GM19351 (cell line): ENCODE data around the gene CBX3.
A peak's percentile ranks its signal among the peaks of the same experiment; 100 is the strongest.
"Not testable (repeated sequence)": the region's sequence is repeated elsewhere in the genome, so short reads cannot be mapped to it uniquely, and the experiment has no call there.

Source experiments
- ATAC-seq: cut with Tn5 transposase; IDR thresholded peaks from one replicate; pipeline ENCODE4 v1.9.1; 2021; ENCODE audit warnings: mild to moderate bottlenecking, moderate library complexity; ENCODE audit not compliant: unreplicated experiment

The CBX3 gene

DNA sequence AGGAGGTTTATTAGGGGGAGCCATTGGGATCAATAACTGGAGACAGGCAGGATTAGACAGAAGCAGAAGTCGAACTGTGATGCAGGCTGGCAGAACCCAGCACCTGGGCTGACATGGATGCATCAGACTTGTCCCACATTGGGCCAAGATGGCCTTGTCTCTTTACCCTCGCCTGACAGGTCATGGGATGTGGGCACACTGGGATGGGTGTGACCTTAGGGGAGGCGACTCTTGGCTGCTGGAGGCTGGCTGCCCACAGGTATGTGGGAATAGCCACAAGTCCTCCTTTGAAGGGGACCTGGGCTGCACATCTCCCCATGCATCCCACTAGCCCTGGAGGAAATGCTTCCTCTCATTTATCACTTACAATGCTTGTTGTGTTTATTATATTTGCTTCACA is 32.3 kb upstream of the CBX3 start:
- no peak for ATAC-seq

- no peak for ATAC-seq
Observed at GRCh38 chr7:26170663-26171062, 30.9 kb upstream of the CBX3 start.

- ATAC-seq = no peak
Observed at GRCh38 chr7:26171601-26172000, 29.9 kb upstream of the CBX3 start.

DNA sequence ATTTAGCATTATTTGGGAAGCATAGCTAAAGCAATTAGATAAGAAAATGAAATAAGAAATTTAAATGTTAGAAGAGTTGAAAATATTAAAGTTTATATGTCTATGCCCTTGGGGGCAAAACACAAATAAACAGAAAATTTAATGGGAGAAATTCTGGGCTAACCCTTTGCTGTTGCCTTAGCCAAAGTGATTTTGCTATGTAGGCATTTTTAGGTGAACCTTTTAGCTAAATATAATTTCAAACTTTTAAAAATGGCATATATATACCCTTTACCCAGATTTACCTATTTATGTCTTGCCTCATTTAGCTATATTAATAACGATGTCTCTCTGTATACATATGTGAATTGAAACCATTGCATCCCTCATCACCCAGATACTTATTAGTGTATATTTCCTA is 29.5 kb upstream of the CBX3 start:
- ATAC-seq = no peak

DNA sequence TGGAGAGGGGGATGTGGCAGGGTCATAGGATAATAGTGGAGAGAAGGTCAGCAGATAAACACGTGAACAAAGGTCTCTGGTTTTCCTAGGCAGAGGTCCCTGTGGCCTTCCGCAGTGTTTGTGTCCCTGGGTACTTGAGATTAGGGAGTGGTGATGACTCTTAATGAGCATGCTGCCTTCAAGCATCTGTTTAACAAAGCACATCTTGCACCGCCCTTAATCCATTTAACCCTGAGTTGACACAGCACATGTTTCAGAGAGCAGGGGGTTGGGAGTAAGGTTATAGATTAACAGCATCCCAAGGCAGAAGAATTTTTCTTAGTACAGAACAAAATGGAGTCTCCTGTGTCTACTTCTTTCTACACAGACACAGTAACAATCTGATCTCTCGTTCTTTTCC is 25.6 kb upstream of the CBX3 start:
- not testable (repeated sequence) for ATAC-seq

- ATAC-seq = not testable (repeated sequence)
Observed at GRCh38 chr7:26176696-26177095, 24.8 kb upstream of the CBX3 start.

DNA sequence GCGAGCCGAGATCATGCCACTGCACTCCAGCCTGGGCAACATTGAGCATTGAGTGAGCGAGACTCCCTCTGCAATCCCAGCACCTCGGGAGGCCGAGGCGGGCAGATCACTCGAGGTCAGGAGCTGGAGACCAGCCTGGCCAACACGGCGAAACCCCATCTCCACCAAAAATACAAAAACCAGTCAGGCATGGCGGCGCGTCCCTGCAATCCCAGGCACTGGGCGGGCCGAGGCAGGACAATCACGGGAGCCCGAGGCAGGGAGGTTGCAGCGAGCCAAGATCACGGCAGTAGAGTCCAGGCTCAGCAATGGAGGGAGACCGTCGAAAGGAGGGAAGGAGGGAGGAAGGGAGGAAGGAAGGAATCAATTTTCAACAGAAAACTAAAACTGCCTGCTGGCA is 24.3 kb upstream of the CBX3 start:
- ATAC-seq = not testable (repeated sequence)

GRCh38 chr7:26178272-26178960 is 23.1 kb upstream of the CBX3 start:
- ATAC-seq = no peak

- no peak for ATAC-seq
Observed at GRCh38 chr7:26179422-26179821, 22.1 kb upstream of the CBX3 start.

- ATAC-seq = no peak
Observed at GRCh38 chr7:26179826-26180497, 21.6 kb upstream of the CBX3 start.

DNA sequence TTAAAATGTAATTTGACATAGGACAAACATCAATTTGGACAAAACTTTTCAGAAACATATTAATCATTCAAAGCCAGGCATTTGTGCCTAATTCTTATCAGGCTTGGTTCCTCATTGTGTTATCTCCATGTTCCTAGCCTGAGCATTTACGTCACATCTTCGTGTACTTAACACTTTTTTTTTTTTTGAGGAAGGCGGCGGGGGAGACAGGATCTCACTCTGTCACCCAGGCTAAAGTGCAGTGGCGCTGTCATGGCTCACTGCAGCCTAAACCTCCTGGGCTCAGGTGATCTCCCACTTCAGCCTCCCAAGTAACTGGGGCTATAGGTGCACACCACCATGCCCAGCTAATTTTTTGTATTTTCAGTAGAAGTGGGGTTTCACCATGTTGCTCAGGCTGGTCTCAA is 20.8 kb upstream of the CBX3 start:
- no peak for ATAC-seq

- no peak for ATAC-seq
Observed at GRCh38 chr7:26181474-26182227, 19.9 kb upstream of the CBX3 start.

DNA sequence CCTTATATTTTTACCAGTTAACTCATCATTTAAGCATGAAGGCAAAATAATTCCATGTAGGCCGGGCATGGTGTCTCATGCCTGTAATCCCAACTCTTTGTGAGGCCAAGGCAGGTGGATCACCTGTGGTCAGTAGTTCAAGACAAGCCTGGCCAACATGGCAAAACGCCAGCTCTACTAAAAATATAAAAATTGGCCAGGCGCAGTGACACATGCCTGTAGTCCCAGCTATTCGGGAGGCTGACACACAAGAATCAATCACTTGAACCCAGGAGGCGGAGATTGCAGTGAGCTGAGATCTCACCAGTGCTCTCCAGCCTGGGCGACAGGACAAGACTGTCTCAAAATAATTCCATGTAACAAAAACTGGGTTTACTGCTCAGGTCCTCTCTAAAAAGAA is 19.3 kb upstream of the CBX3 start:
- no peak for ATAC-seq

- ATAC-seq = no peak
Observed at GRCh38 chr7:26182706-26183105, 18.8 kb upstream of the CBX3 start.

- ATAC-seq = no peak
Observed at GRCh38 chr7:26183545-26184280, 17.8 kb upstream of the CBX3 start.

- not testable (repeated sequence) for ATAC-seq
Observed at GRCh38 chr7:26184281-26185101, 17.1 kb upstream of the CBX3 start.

GRCh38 chr7:26185131-26185843 is 16.3 kb upstream of the CBX3 start:
- ATAC-seq = peak; percentile 57

DNA sequence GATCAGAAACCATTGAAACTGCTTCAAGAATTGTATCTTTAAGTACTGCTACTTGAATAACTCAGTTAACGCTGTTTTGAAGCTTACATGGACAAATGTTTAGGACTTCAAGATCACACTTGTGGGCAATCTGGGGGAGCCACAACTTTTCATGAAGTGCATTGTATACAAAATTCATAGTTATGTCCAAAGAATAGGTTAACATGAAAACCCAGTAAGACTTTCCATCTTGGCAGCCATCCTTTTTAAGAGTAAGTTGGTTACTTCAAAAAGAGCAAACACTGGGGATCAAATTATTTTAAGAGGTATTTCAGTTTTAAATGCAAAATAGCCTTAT is 15.7 kb upstream of the CBX3 start:
- no peak for ATAC-seq

DNA sequence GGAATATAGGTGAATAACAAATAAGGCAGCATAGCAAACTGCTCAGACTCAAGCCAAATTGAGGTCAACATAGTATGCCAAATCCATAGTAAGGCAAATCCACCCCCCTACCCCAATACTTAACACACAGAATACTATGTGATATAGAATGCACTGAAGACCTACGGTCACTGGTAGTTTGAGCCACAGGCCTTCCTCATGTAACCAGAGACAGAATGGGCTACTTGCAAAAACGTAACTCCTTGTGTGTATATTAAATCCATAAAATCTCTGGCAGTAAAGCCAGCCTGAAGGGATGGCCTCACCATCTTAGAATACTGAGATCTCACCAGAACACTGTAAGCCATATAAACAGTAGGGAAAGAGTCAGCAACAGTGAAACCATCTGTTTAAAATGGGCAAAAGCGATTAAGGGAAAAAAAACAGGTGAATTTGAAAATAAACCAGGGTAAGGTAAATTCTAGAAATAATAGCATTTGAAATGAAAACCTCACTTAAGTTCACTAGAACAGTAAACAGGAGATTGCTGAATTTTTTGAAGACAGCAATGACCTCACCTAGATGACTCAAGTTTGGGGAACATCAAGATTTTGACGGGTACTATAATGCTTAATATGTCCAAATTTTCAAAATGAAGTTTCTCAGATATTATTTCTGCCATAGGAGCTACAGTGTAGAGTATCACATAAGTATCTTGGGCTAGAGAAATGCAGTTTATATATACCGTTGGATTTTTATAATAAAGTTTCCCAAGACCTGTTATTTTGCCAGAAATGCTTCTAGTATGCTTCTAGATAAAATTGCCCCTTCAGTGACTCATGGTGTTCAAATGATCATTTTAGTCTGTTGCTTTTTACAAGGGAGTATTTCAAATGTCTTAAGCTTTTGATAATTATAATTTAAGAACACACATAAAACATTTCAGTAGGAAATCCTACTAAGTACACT is 14.9 kb upstream of the CBX3 start:
- no peak for ATAC-seq
